ENCODE data around the gene NUP62CL.

The NUP62CL gene

GRCh38 chrX:107076158-107076557 lies 130.1 kb downstream of the NUP62CL start (continued):
- TF ChIP-seq ZSCAN23 (tag by site-specific recombination; IDR thresholded peaks at IDR 0.05) (no peak), YY1 (tag by site-specific recombination; IDR thresholded peaks at IDR 0.05) (no peak), ZNF2 (tag by site-specific recombination; IDR thresholded peaks at IDR 0.05) (no peak), ZNF416 (tag by site-specific recombination; IDR thresholded peaks at IDR 0.05) (no peak), ZNF660 (tag by site-specific recombination; IDR thresholded peaks at IDR 0.05) (no peak), ZNF16 (tag by site-specific recombination; IDR thresholded peaks at IDR 0.05; ENCODE audit: low read depth) (no peak), ZNF747 (tag by site-specific recombination; IDR thresholded peaks at IDR 0.05) (no peak), ZNF350 (tag by site-specific recombination; IDR thresholded peaks at IDR 0.05) (no peak), PATZ1 (tag by site-specific recombination; IDR thresholded peaks at IDR 0.05) (no peak), ZNF530 (tag by site-specific recombination; IDR thresholded peaks at IDR 0.05; ENCODE audit: low read depth) (no peak), ZBTB8A (tag by site-specific recombination; IDR thresholded peaks at IDR 0.05) (peak; percentile 77), INSM2 (tag by site-specific recombination; IDR thresholded peaks at IDR 0.05) (no peak), ZNF248 (tag by site-specific recombination; IDR thresholded peaks at IDR 0.05) (no peak), MYNN (tag by site-specific recombination; IDR thresholded peaks at IDR 0.05; ENCODE audit: borderline replicate concordance) (no peak), ZNF324 (tag by site-specific recombination; IDR thresholded peaks at IDR 0.05) (no peak), ZFP69B (tag by site-specific recombination; IDR thresholded peaks at IDR 0.05) (no peak), ZSCAN5A (tag by site-specific recombination; IDR thresholded peaks at IDR 0.05) (no peak), ZNF223 (tag by site-specific recombination; IDR thresholded peaks at IDR 0.05) (no peak), ZNF701 (tag by site-specific recombination; IDR thresholded peaks at IDR 0.05) (no peak), ZNF23 (tag by site-specific recombination; IDR thresholded peaks at IDR 0.05; ENCODE audit: borderline replicate concordance) (no peak), ZNF10 (tag by site-specific recombination; IDR thresholded peaks at IDR 0.05) (no peak), ZNF354C (tag by site-specific recombination; IDR thresholded peaks at IDR 0.05; ENCODE audit: borderline replicate concordance, low read depth) (0 out of 2 replicates have a peak, but pooled peaks have one; percentile 50), ZBTB21 (tag by site-specific recombination; IDR thresholded peaks at IDR 0.05) (peak; percentile 28; the same call in 1 of the 2 replicates), KLF1 (tag by site-specific recombination; IDR thresholded peaks at IDR 0.05) (no peak), IKZF3 (tag by site-specific recombination; IDR thresholded peaks at IDR 0.05) (no peak), ZNF449 (tag by site-specific recombination; IDR thresholded peaks at IDR 0.05) (no peak), ZNF362 (tag by site-specific recombination; IDR thresholded peaks at IDR 0.05) (no peak), ZNF157 (tag by site-specific recombination; IDR thresholded peaks at IDR 0.05) (no peak), AEBP2 (tag by site-specific recombination; IDR thresholded peaks at IDR 0.05; ENCODE audit: borderline replicate concordance) (peak; percentile 87; the same call in 1 of the 2 replicates), ZNF654 (tag by site-specific recombination; IDR thresholded peaks at IDR 0.05; ENCODE audit: low read depth) (peak; percentile 53), ZIC2 (tag by site-specific recombination; IDR thresholded peaks at IDR 0.05) (no peak), ZNF843 (tag by site-specific recombination; IDR thresholded peaks at IDR 0.05) (no peak)

All from HEK293 (cell line).